HepG2 (cell line): ENCODE results near the gene TRIM8. TPM values are rescaled to one million over a fixed set of nuclear protein-coding genes. Genes with fewer than 3 reads are reported as not detected.

Source experiments
- ATRX ChIP-seq: sonication (generic); formaldehyde crosslinking; IDR thresholded peaks from 2 replicates; pipeline ENCODE4 v1.4.0; 2020; ENCODE audit warnings: missing genetic modification reagents, borderline replicate concordance
- HDAC2 ChIP-seq: sonication (generic); formaldehyde crosslinking; IDR thresholded peaks from 2 replicates; pipeline ENCODE4 v1.4.0; 2020; ENCODE audit warnings: missing genetic modification reagents
- HMG20B ChIP-seq: conservative IDR thresholded peaks from 2 replicates; pipeline ENCODE4 v1.6.1; 2016; ENCODE audit warnings: missing genetic modification reagents, missing compliant biosample characterization
- KLF15 ChIP-seq: sonication (generic); formaldehyde crosslinking; IDR thresholded peaks from 2 replicates; pipeline ENCODE4 v1.8.1; 2023; ENCODE audit warnings: borderline replicate concordance, mild to moderate bottlenecking, inconsistent platforms, missing genetic modification reagents, mixed read lengths
- POLR2A ChIP-seq, 2 experiments: IDR thresholded peaks; 2 replicates each; pipeline ENCODE4 v1.6.1; 2011; ENCODE audit warnings: low read depth in 2 of 2, low read length in 2 of 2, mild to moderate bottlenecking in 1 of 2, moderate library complexity in 1 of 2; ENCODE audit not compliant: insufficient read depth in 1 of 2
- RFX3 ChIP-seq: IDR thresholded peaks from 2 replicates; pipeline ENCODE4 v1.6.1; 2016; ENCODE audit warnings: missing biosample characterization, missing genetic modification reagents
- RFXAP ChIP-seq: sonication (generic); formaldehyde crosslinking; IDR thresholded peaks from 2 replicates; pipeline ENCODE4 v1.4.0; 2020; ENCODE audit warnings: missing genetic modification reagents, borderline replicate concordance
- TBX2 ChIP-seq: sonication (generic); formaldehyde crosslinking; IDR thresholded peaks from 2 replicates; pipeline ENCODE4 v1.5.0; 2020; ENCODE audit warnings: missing genetic modification reagents, mild to moderate bottlenecking, borderline replicate concordance
- TRIM24 ChIP-seq: sonication (generic); formaldehyde crosslinking; IDR thresholded peaks from 2 replicates; pipeline ENCODE4 v1.8.0; 2022; ENCODE audit warnings: mild to moderate bottlenecking, missing genetic modification reagents
- ZBTB7B ChIP-seq: sonication (generic); formaldehyde crosslinking; IDR thresholded peaks from 2 replicates; pipeline ENCODE4 v1.4.0; 2020; ENCODE audit warnings: missing genetic modification reagents
- ZC3H4 ChIP-seq: sonication (generic); formaldehyde crosslinking; IDR thresholded peaks from 2 replicates; pipeline ENCODE4 v1.4.0; 2020; ENCODE audit warnings: missing genetic modification reagents, borderline replicate concordance
- ZIK1 ChIP-seq: sonication (generic); formaldehyde crosslinking; IDR thresholded peaks from 2 replicates; pipeline ENCODE4 v1.5.0; 2020; ENCODE audit warnings: mild to moderate bottlenecking, low read depth, missing genetic modification reagents, borderline replicate concordance
- ZKSCAN1 ChIP-seq: fragments of 150-350 bp; IDR thresholded peaks from 2 replicates; pipeline ENCODE4 v1.6.1; 2014; ENCODE audit warnings: low read length
- ZKSCAN8 ChIP-seq: IDR thresholded peaks from 2 replicates; pipeline ENCODE4 v1.6.1; 2016; ENCODE audit warnings: borderline replicate concordance, missing genetic modification reagents, missing compliant biosample characterization
- ZMYM2 ChIP-seq: sonication (generic); formaldehyde crosslinking; IDR thresholded peaks from 2 replicates; pipeline ENCODE4 v1.8.0; 2022; ENCODE audit warnings: mild to moderate bottlenecking, missing genetic modification reagents
- ZNF124 ChIP-seq: sonication (generic); formaldehyde crosslinking; IDR thresholded peaks from 2 replicates; pipeline ENCODE4 v1.4.0; 2020; ENCODE audit warnings: missing genetic modification reagents
- ZNF180 ChIP-seq: sonication (generic); formaldehyde crosslinking; IDR thresholded peaks from 2 replicates; pipeline ENCODE4 v1.4.0; 2020; ENCODE audit warnings: low read depth, missing genetic modification reagents, borderline replicate concordance
- ZNF282 ChIP-seq: fragments of 450-650 bp; IDR thresholded peaks from 2 replicates; pipeline ENCODE4 v1.6.1; 2018; ENCODE audit not compliant: partially characterized antibody
- ZNF329 ChIP-seq: sonication (generic); formaldehyde crosslinking; IDR thresholded peaks from 2 replicates; pipeline ENCODE4 v1.9.0; 2021; ENCODE audit warnings: low read depth, mild to moderate bottlenecking, missing genetic modification reagents
- ZNF335 ChIP-seq: sonication (generic); formaldehyde crosslinking; IDR thresholded peaks from 2 replicates; pipeline ENCODE4 v1.4.0; 2020; ENCODE audit warnings: missing genetic modification reagents
- ZNF337 ChIP-seq: sonication (generic); formaldehyde crosslinking; IDR thresholded peaks from 2 replicates; pipeline ENCODE4 v1.5.1; 2020; ENCODE audit warnings: missing genetic modification reagents, low read depth, mild to moderate bottlenecking, borderline replicate concordance
- ZNF550 ChIP-seq: sonication (generic); formaldehyde crosslinking; IDR thresholded peaks from 2 replicates; pipeline ENCODE4 v1.4.0; 2020; ENCODE audit warnings: mild to moderate bottlenecking, missing genetic modification reagents, borderline replicate concordance
- ZNF607 ChIP-seq: sonication (generic); formaldehyde crosslinking; IDR thresholded peaks from 2 replicates; pipeline ENCODE4 v1.5.1; 2020; ENCODE audit warnings: missing genetic modification reagents, mild to moderate bottlenecking, borderline replicate concordance
- polyA plus RNA-seq, 8 experiments: library from polyadenylated mRNA; depleted of rRNA in 3 of 8; stranded (reverse) in 7 of 8; unstranded in 1 of 8; fragments of >200 nt; fragmentation: Illumina TruSeq in 4 of 8; extraction: Trizol in 4 of 8; gene quantifications; 2 replicates each; pipeline versions ENCODE4 v1.2.1 to v1.2.3, GENCODE V29; 2011 to 2016; ENCODE audit warnings: low read depth in 4 of 8, missing spikeins in 1 of 8, mixed read lengths in 1 of 8; ENCODE audit not compliant: insufficient read depth in 1 of 8
- total RNA-seq, 5 experiments: library from RNA; depleted of rRNA; stranded (reverse); fragments of >200 nt; fragmentation: Illumina TruSeq; extraction: Trizol; gene quantifications; 2 replicates each; pipeline ENCODE4 v1.2.3, GENCODE V29; 2016; ENCODE audit warnings: low read depth in 1 of 5
- TF ChIP-seq, protein P1 (sequence below): sonication (generic); formaldehyde crosslinking; IDR thresholded peaks from 2 replicates; pipeline ENCODE4 v1.4.0; 2020; ENCODE audit warnings: mild to moderate bottlenecking, missing genetic modification reagents
- TF ChIP-seq, protein P2 (sequence below): sonication (generic); formaldehyde crosslinking; IDR thresholded peaks from 2 replicates; pipeline ENCODE4 v1.5.0; 2020; ENCODE audit warnings: missing genetic modification reagents

The TRIM8 gene
- total and polyA plus RNA-seq, 2 of the 13 experiments (the other 11 are each of a cell fraction or from before 2014, with no cell fraction given) = 38.9 to 66.5 TPM

DNA sequence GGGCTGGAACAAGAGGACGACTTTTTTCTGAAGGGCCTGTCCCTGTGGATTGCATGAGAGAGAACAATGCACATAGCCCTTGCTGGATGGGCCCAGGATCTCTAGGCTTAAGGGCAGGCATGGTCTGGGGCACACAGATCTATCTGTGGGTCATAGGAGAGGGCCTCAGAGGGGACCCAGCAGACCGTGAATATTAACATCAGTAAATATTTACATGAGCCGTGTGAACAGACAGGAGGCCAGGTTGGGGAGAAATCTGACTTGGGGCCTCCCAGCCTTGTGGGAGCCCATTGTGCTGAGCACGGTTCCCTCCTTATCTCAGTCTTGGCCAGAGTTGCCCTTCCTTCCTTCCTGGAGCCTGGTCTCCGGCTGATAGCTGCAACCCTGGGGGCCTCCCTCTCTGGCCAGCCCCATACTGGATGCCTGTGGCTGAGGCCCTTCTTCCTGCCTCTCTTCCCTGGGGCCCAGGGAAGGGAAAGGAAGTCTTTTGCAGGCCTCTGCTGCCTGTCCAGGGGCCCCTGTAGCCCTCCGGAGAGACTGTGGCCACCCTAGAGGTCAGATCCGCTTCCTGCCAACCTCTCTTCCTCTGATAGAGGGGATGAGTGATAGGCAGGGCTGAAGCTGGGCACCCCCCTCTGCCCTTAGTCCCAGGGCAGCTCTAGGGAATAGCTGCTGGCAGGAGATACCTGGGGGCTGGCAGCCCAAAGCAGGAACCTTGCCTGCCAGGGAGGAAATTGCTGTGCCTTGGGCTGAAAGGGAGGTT, 44.5 kb upstream of the TRIM8 start (continued):
- TF ChIP-seq ZNF335 (CRISPR knock-in tag) (peak; percentile 95), ZNF329 (0 out of 2 replicates have a peak, but pooled peaks have one; percentile 42), ZNF180 (CRISPR knock-in tag) (no peak), HMG20B (CRISPR knock-in tag) (no peak), ZKSCAN8 (CRISPR knock-in tag) (peak; percentile 27; the same call in 1 of the 2 replicates), RFXAP (CRISPR knock-in tag) (peak; percentile 70), ZNF607 (CRISPR knock-in tag) (peak; percentile 92), ZNF124 (no peak), ZIK1 (no peak), ZBTB7B (peak; percentile 88; the same call in 1 of the 2 replicates), KLF15 (no peak), HDAC2 (CRISPR knock-in tag) (peak; percentile 84), ZMYM2 (no peak; the same call in 1 of the 2 replicates), ZNF337 (CRISPR knock-in tag) (no peak), POLR2A (IDR thresholded peaks at IDR 0.05; ENCODE audit: insufficient read depth in 1 of 2, low read depth in 2 of 2, low read length in 2 of 2) (peak in 1 of 2 experiments; percentile 29; a peak in 1 of 4 replicates), ZNF550 (CRISPR knock-in tag) (no peak), TBX2 (CRISPR knock-in tag) (peak; percentile 96), TRIM24 (CRISPR knock-in tag) (no peak), RFX3 (no peak), ZNF282 (no peak), ZC3H4 (CRISPR knock-in tag) (no peak), ZKSCAN1 (no peak), ATRX (CRISPR knock-in tag) (no peak)
- TF ChIP-seq, protein P1, sequence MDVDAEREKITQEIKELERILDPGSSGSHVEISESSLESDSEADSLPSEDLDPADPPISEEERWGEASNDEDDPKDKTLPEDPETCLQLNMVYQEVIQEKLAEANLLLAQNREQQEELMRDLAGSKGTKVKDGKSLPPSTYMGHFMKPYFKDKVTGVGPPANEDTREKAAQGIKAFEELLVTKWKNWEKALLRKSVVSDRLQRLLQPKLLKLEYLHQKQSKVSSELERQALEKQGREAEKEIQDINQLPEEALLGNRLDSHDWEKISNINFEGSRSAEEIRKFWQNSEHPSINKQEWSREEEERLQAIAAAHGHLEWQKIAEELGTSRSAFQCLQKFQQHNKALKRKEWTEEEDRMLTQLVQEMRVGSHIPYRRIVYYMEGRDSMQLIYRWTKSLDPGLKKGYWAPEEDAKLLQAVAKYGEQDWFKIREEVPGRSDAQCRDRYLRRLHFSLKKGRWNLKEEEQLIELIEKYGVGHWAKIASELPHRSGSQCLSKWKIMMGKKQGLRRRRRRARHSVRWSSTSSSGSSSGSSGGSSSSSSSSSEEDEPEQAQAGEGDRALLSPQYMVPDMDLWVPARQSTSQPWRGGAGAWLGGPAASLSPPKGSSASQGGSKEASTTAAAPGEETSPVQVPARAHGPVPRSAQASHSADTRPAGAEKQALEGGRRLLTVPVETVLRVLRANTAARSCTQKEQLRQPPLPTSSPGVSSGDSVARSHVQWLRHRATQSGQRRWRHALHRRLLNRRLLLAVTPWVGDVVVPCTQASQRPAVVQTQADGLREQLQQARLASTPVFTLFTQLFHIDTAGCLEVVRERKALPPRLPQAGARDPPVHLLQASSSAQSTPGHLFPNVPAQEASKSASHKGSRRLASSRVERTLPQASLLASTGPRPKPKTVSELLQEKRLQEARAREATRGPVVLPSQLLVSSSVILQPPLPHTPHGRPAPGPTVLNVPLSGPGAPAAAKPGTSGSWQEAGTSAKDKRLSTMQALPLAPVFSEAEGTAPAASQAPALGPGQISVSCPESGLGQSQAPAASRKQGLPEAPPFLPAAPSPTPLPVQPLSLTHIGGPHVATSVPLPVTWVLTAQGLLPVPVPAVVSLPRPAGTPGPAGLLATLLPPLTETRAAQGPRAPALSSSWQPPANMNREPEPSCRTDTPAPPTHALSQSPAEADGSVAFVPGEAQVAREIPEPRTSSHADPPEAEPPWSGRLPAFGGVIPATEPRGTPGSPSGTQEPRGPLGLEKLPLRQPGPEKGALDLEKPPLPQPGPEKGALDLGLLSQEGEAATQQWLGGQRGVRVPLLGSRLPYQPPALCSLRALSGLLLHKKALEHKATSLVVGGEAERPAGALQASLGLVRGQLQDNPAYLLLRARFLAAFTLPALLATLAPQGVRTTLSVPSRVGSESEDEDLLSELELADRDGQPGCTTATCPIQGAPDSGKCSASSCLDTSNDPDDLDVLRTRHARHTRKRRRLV (CRISPR knock-in tag) = peak; percentile 72; the same call in 1 of the 2 replicates
- TF ChIP-seq, protein P2, sequence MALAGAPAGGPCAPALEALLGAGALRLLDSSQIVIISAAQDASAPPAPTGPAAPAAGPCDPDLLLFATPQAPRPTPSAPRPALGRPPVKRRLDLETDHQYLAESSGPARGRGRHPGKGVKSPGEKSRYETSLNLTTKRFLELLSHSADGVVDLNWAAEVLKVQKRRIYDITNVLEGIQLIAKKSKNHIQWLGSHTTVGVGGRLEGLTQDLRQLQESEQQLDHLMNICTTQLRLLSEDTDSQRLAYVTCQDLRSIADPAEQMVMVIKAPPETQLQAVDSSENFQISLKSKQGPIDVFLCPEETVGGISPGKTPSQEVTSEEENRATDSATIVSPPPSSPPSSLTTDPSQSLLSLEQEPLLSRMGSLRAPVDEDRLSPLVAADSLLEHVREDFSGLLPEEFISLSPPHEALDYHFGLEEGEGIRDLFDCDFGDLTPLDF (CRISPR knock-in tag) = 0 out of 2 replicates have a peak, but pooled peaks have one; percentile 53
